Neural cell (in vitro differentiated cells): Measurements from ENCODE around the gene CNDP2. TPM values are rescaled to one million over a fixed set of nuclear protein-coding genes. Genes with fewer than 3 reads are reported as not detected.

Source experiments
- H2AFZ ChIP-seq: fragments of 200-600, 300-800 bp; sonication (generic), shearing (Covaris generic); 2 replicates; pipeline ENCODE4 v1.6.0; 2014; ENCODE audit warnings: low read depth, mild to moderate bottlenecking, antibody characterized with exemption, low read length, moderate library complexity
- H3F3A ChIP-seq: fragments of 200-600 bp; shearing (Covaris generic); 2 replicates; pipeline ENCODE4 v1.6.1; 2016; ENCODE audit warnings: mild to moderate bottlenecking, moderate library complexity, mixed read lengths, antibody characterized with exemption, low read length; ENCODE audit not compliant: insufficient read depth, poor library complexity, severe bottlenecking
- H3K27ac ChIP-seq: fragments of 200-600, 300-800 bp; sonication (generic), shearing (Covaris generic); 2 replicates; pipeline ENCODE4 v1.5.1; 2014; ENCODE audit warnings: mild to moderate bottlenecking, low read length, moderate library complexity
- H3K27me3 ChIP-seq: fragments of 300-800, 200-600 bp; sonication (generic), shearing (Covaris generic); 2 replicates; pipeline ENCODE4 v1.6.0; 2014; ENCODE audit warnings: mild to moderate bottlenecking, low read depth, low read length, moderate library complexity; ENCODE audit not compliant: insufficient read depth
- H3K36me3 ChIP-seq: fragments of 300-800, 200-600 bp; sonication (generic), shearing (Covaris generic); 2 replicates; pipeline ENCODE4 v1.5.1; 2014; ENCODE audit warnings: mild to moderate bottlenecking, antibody characterized with exemption, low read length, moderate library complexity; ENCODE audit not compliant: insufficient read depth
- H3K4me2 ChIP-seq: fragments of 300-800, 200-600 bp; sonication (generic), shearing (Covaris generic); 2 replicates; pipeline ENCODE4 v1.6.0; 2014; ENCODE audit warnings: mild to moderate bottlenecking, low read length
- H3K4me3 ChIP-seq: fragments of 300-800, 200-600 bp; sonication (generic), shearing (Covaris generic); 2 replicates; pipeline ENCODE4 v1.5.1; 2014; ENCODE audit warnings: mild to moderate bottlenecking, low read length, moderate library complexity
- H3K79me2 ChIP-seq: fragments of 200-600 bp; shearing (Covaris generic); replicated peaks from 2 replicates; pipeline ENCODE4 v1.6.0; 2014; ENCODE audit warnings: mild to moderate bottlenecking, low read length, moderate library complexity; ENCODE audit not compliant: insufficient read depth
- H3K9ac ChIP-seq: fragments of 300-800, 200-600 bp; sonication (generic), shearing (Covaris generic); 2 replicates; pipeline ENCODE4 v1.6.1; 2016; ENCODE audit warnings: mild to moderate bottlenecking, low read length, mixed read lengths
- H3K9me2 ChIP-seq: fragments of 200-600 bp; shearing (Covaris generic); 2 replicates; pipeline ENCODE4 v1.6.1; 2016; ENCODE audit warnings: mild to moderate bottlenecking, low read length, mixed read lengths; ENCODE audit not compliant: insufficient read depth
- H3K9me3 ChIP-seq: fragments of 200-600, 300-800 bp; sonication (generic), shearing (Covaris generic); 2 replicates; pipeline ENCODE4 v1.6.1; 2016; ENCODE audit warnings: mild to moderate bottlenecking, mixed run types, low read length, moderate library complexity, mixed read lengths
- H4K20me1 ChIP-seq: fragments of 200-600 bp; shearing (Covaris generic); 2 replicates; pipeline ENCODE4 v1.6.1; 2016; ENCODE audit warnings: mild to moderate bottlenecking, mixed run types; ENCODE audit not compliant: insufficient read depth
- CTCF ChIP-seq: fragments of 450-650 bp; IDR thresholded peaks from 2 replicates; pipeline ENCODE4 v1.5.1; 2014; ENCODE audit warnings: antibody characterized with exemption, mild to moderate bottlenecking, moderate library complexity; ENCODE audit not compliant: poor library complexity, severe bottlenecking
- EP300 ChIP-seq: fragments of 450-650 bp; conservative IDR thresholded peaks from 2 replicates; pipeline ENCODE4 v1.6.1; 2014; ENCODE audit warnings: antibody characterized with exemption, mild to moderate bottlenecking, moderate library complexity; ENCODE audit not compliant: poor library complexity, severe bottlenecking
- EZH2 ChIP-seq: fragments of 200-600, 300-800 bp; shearing (Covaris generic), sonication (generic); IDR thresholded peaks from 2 replicates; pipeline ENCODE4 v1.6.1; 2014; ENCODE audit warnings: antibody characterized with exemption, low read length, borderline replicate concordance, mild to moderate bottlenecking; ENCODE audit not compliant: insufficient read depth, poor library complexity, severe bottlenecking
- MXI1 ChIP-seq: fragments of 450-650 bp; conservative IDR thresholded peaks from 2 replicates; pipeline ENCODE4 v1.6.1; 2014; ENCODE audit warnings: antibody characterized with exemption, mild to moderate bottlenecking; ENCODE audit not compliant: poor library complexity, severe bottlenecking
- POLR2AphosphoS5 ChIP-seq: IDR thresholded peaks from 2 replicates; pipeline ENCODE4 v1.6.1; 2012
- RAD21 ChIP-seq: fragments of 450-650 bp; conservative IDR thresholded peaks from 2 replicates; pipeline ENCODE4 v1.6.1; 2014; ENCODE audit warnings: antibody characterized with exemption, mild to moderate bottlenecking, moderate library complexity
- SMC3 ChIP-seq: fragments of 450-650 bp; conservative IDR thresholded peaks from 2 replicates; pipeline ENCODE4 v1.6.1; 2014; ENCODE audit warnings: antibody characterized with exemption, mild to moderate bottlenecking, moderate library complexity; ENCODE audit not compliant: poor library complexity
- TAF1 ChIP-seq: IDR thresholded peaks from 2 replicates; pipeline ENCODE4 v1.6.1; 2012; ENCODE audit warnings: low read depth
- polyA plus RNA-seq: library from polyadenylated mRNA; depleted of rRNA; stranded (reverse); fragments of >200 nt; gene quantifications from 2 replicates; pipeline ENCODE4 v1.2.3, GENCODE V29; 2014
- TF ChIP-seq, protein P1 (sequence below): IDR thresholded peaks from 2 replicates; pipeline ENCODE4 v1.6.1; 2012; ENCODE audit warnings: borderline replicate concordance

CNDP2 gene
- polyA plus RNA-seq, 1 donor from 2014 or later: 35.7 TPM

DNA sequence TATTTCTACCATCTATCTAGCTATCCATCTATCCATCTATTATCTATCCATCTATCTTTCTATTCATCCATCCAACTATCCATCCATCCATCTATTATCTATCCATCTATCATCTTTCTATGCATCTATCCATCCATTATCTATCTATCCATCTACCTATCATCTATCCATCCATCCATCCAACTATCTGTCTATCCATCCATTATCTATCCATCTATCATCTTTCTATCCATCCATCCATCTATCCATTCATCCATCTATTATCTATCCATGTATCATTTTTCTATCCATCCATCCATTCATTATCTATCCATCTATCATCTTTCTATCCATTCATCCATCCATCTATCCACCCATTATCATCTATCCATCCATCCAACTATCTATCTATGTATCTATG lies 76.9 kb downstream of the CNDP2 start:
- Histone ChIP-seq H3K9me3 (no peaks in the 10 kb centered on the region), H3K36me3 (no peaks in the 10 kb centered on the region), H3K27ac (no peak overlapping the region), H3K4me3 (no peak overlapping the region), H2AFZ (no peak overlapping the region), H3K9me2 (no peaks in the 10 kb centered on the region), H3F3A (no peaks in the 10 kb centered on the region), H3K27me3 (no peaks in the 10 kb centered on the region), H3K4me2 (no peak overlapping the region), H4K20me1 (no peaks in the 10 kb centered on the region), H3K79me2 (no peaks in the 10 kb centered on the region), H3K9ac (no peak overlapping the region)
- TF ChIP-seq RAD21 (no peak), EZH2 (no peak), SMC3 (no peak), MXI1 (no peak), POLR2AphosphoS5 (no peak), EP300 (no peak), CTCF (no peak), TAF1 (no peak)
- TF ChIP-seq, protein P1, sequence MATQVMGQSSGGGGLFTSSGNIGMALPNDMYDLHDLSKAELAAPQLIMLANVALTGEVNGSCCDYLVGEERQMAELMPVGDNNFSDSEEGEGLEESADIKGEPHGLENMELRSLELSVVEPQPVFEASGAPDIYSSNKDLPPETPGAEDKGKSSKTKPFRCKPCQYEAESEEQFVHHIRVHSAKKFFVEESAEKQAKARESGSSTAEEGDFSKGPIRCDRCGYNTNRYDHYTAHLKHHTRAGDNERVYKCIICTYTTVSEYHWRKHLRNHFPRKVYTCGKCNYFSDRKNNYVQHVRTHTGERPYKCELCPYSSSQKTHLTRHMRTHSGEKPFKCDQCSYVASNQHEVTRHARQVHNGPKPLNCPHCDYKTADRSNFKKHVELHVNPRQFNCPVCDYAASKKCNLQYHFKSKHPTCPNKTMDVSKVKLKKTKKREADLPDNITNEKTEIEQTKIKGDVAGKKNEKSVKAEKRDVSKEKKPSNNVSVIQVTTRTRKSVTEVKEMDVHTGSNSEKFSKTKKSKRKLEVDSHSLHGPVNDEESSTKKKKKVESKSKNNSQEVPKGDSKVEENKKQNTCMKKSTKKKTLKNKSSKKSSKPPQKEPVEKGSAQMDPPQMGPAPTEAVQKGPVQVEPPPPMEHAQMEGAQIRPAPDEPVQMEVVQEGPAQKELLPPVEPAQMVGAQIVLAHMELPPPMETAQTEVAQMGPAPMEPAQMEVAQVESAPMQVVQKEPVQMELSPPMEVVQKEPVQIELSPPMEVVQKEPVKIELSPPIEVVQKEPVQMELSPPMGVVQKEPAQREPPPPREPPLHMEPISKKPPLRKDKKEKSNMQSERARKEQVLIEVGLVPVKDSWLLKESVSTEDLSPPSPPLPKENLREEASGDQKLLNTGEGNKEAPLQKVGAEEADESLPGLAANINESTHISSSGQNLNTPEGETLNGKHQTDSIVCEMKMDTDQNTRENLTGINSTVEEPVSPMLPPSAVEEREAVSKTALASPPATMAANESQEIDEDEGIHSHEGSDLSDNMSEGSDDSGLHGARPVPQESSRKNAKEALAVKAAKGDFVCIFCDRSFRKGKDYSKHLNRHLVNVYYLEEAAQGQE: no peak

Other genes with a start within 250 kb of the CNDP2 start
- gene CYB5A, start 204.4 kb upstream of the CNDP2 start, polyA plus RNA-seq: 31.1 and 35.4 TPM in 2 replicates
- not detected in 2 replicates for gene C18orf63, start 180.5 kb upstream of the CNDP2 start, polyA plus RNA-seq
- not detected in 2 replicates for gene DIPK1C, start 39.1 kb upstream of the CNDP2 start, polyA plus RNA-seq
- gene CNDP1, start 38.1 kb downstream of the CNDP2 start, polyA plus RNA-seq: 0.38 and 2.1 TPM in 2 replicates
- 2.9 and 3.8 TPM in 2 replicates for gene ZNF407, start 101.5 kb downstream of the CNDP2 start, polyA plus RNA-seq